Measurements from ENCODE around the gene GPR45. TPM values are rescaled to one million over a fixed set of nuclear protein-coding genes. Genes with fewer than 3 reads are reported as not detected.
"Not testable (repeated sequence)": the region's sequence is repeated elsewhere in the genome, so short reads cannot be mapped to it uniquely, and the experiment has no call there.

The GPR45 gene
- total RNA-seq, 2 experiments from 2014 or later = not detected

GRCh38 chr2:105242286-105242993, 897 bp downstream of the GPR45 start:
- H3K27me3 Mint-ChIP-seq = peaks cover 8% of the 10 kb centered on the region
- CTCF ChIA-PET = no interaction called here

DNA sequence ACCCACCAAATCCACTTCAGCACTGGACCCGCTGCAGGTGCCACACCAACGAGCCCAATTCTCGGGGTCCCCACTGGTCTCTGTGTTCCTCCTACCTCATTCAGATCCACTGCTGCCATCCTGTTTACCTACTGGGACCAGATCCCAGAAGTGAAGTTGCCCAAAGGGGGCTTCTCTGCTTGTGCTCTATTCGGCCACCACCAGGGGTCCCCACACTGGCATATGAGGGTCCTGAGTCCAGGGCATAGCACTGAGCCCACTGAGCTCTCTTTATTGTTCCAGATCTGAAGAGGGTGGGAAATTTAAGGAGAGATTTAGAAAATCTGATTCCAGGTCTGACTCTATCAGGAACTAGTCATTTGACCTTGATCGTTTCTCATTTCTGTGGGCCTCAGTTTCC, 2.4 kb downstream of the GPR45 start:
- H3K9me3 Mint-ChIP-seq = no peaks in the 10 kb centered on the region
- H3K4me1 Mint-ChIP-seq = no peaks in the 10 kb centered on the region
- H3K27me3 Mint-ChIP-seq = peaks cover 6% of the 10 kb centered on the region
- ChIA-PET POLR2A (no interaction called here), CTCF (interaction anchor here (0.6 kb wide), 1 partner anchor 149 kb away, joined by 3 read pairs; no protein-coding TSS in a partner anchor)
- no peak for DNase-seq
- H3K36me3 Mint-ChIP-seq (ENCODE audit: low read depth) = no peaks in the 10 kb centered on the region
- no peak overlapping the region for H3K4me3 Mint-ChIP-seq
- H3K27ac Mint-ChIP-seq = no peak overlapping the region

More at GRCh38 chr2:105242286-105242993, 897 bp downstream of the GPR45 start:
- Mint-ChIP-seq H3K9me3 (no peaks in the 10 kb centered on the region), H3K4me3 (no peak overlapping the region), H3K4me1 (peaks cover 2% of the 10 kb centered on the region), H3K27ac (no peak overlapping the region), H3K36me3 (ENCODE audit: low read depth) (no peaks in the 10 kb centered on the region)
- POLR2A ChIA-PET = no interaction called here
- DNase-seq = no peak

- Mint-ChIP-seq H3K4me1 (no peaks in the 10 kb centered on the region), H3K27ac (no peak overlapping the region), H3K36me3 (ENCODE audit: low read depth) (no peaks in the 10 kb centered on the region), H3K9me3 (no peaks in the 10 kb centered on the region), H3K4me3 (no peak overlapping the region), H3K27me3 (peaks cover under 1% of the 10 kb centered on the region)
- POLR2A ChIA-PET = no interaction called here
- no peak for DNase-seq
- CTCF ChIA-PET = no interaction called here
Observed at GRCh38 chr2:105244451-105244850, 2.9 kb downstream of the GPR45 start.

DNA sequence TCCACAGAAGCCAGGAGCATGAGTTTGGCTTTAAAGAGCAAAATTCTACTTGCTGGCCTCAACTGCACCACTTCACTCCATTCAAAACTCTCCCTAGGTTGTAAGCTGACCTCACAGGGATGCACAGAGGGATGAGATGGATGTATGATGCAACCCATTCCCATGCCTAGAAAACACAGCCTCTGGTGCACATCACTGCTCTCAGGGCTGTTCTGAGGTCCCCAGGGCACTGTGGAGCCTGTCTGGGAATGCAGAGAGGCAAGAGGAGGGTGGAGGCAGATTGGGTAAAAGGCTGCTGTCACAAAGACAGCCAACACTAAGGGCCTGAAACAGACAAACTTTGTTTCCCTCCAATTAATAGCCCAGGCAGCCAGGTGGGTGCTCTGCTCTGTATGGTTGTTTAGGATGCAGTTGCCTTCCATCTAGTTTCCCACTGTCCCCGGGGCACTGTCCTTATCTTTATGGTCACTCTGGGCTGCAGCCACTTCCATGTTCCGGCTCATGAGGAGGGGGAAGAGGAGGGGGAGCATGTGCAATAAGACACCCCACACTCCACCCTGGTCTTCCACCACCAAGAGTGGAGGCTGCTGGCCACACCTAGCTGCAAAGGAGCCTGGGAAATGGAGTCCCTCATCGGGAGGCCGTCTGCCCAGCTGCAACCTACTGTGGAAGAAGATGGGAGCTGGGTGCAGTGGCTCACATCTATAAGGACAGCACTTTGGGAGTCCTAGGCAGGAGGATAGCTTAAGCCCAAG, 7.0 kb downstream of the GPR45 start:
- DNase-seq = no peak
- no peaks in the 10 kb centered on the region for H3K4me1 Mint-ChIP-seq
- H3K27ac Mint-ChIP-seq = no peak overlapping the region
- no peaks in the 10 kb centered on the region for H3K9me3 Mint-ChIP-seq
- no peak overlapping the region for H3K4me3 Mint-ChIP-seq
- no peaks in the 10 kb centered on the region for H3K27me3 Mint-ChIP-seq
- no peaks in the 10 kb centered on the region for H3K36me3 Mint-ChIP-seq (ENCODE audit: low read depth)
- ChIA-PET CTCF (no interaction called here), POLR2A (no interaction called here)

DNA sequence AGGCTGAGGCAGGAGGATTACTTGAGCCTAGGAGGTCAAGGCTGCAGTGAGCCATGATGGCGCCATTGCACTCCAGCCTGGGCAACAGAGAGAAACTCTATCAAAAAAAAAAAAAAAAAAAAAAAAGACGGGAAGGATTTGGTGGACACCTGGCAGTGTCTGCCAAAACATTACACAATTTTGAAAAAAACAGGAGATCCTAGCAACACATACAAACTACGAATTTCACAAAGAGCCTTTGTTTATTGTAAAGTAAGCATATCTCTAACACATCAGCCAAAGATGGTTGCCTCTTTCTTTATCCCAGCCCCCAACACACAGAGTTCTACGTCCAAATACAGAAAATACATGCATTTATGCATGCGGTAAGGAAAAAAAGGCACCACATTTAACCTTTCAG, 7.6 kb downstream of the GPR45 start:
- Mint-ChIP-seq H3K36me3 (ENCODE audit: low read depth) (no peaks in the 10 kb centered on the region), H3K4me3 (no peak overlapping the region), H3K9me3 (no peaks in the 10 kb centered on the region), H3K27me3 (no peaks in the 10 kb centered on the region), H3K4me1 (no peaks in the 10 kb centered on the region), H3K27ac (no peak overlapping the region)
- ChIA-PET CTCF (no interaction called here), POLR2A (no interaction called here)
- no peak for DNase-seq

GRCh38 chr2:105249891-105250290, 8.3 kb downstream of the GPR45 start:
- DNase-seq = no peak
- Mint-ChIP-seq H3K4me1 (no peaks in the 10 kb centered on the region), H3K9me3 (no peaks in the 10 kb centered on the region), H3K27ac (no peak overlapping the region), H3K4me3 (no peak overlapping the region), H3K36me3 (ENCODE audit: low read depth) (no peaks in the 10 kb centered on the region), H3K27me3 (no peaks in the 10 kb centered on the region)
- ChIA-PET CTCF (no interaction called here), POLR2A (no interaction called here)

- H3K9me3 Mint-ChIP-seq; H3K27me3 Mint-ChIP-seq; POLR2A ChIA-PET; H3K36me3 Mint-ChIP-seq (ENCODE audit: low read depth); CTCF ChIA-PET; H3K4me3 Mint-ChIP-seq; H3K27ac Mint-ChIP-seq; DNase-seq; H3K4me1 Mint-ChIP-seq: not testable (repeated sequence)
Observed at GRCh38 chr2:105251016-105251648, 9.6 kb downstream of the GPR45 start.

DNA sequence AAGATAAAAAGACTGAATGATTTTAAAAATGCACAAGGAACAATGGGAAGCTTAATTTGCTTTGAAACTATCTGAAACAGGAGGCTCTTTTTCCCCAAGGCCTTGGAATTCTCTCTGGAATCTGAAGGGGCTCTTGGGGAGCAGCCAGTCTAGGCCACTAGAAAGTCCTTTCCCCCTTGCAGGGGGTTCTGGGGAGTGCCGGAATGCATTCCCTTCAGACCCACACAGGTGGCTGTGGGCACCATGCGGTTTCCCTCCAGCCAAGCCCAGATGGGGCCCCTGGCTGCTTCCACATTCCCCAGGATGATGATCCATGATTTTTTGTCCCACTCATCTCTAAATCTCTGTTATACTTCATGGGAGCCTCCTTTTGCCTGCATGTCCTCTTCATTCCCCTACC, 10.7 kb downstream of the GPR45 start:
- CTCF ChIA-PET = no interaction called here
- H3K4me1 Mint-ChIP-seq = no peaks in the 10 kb centered on the region
- H3K36me3 Mint-ChIP-seq (ENCODE audit: low read depth) = no peaks in the 10 kb centered on the region
- H3K9me3 Mint-ChIP-seq = no peaks in the 10 kb centered on the region
- H3K4me3 Mint-ChIP-seq = no peak overlapping the region
- no peaks in the 10 kb centered on the region for H3K27me3 Mint-ChIP-seq
- H3K27ac Mint-ChIP-seq = no peak overlapping the region
- POLR2A ChIA-PET = no interaction called here
- no peak for DNase-seq

- Mint-ChIP-seq H3K9me3 (no peaks in the 10 kb centered on the region), H3K4me3 (no peak overlapping the region), H3K27me3 (no peaks in the 10 kb centered on the region), H3K4me1 (no peaks in the 10 kb centered on the region), H3K27ac (no peak overlapping the region), H3K36me3 (ENCODE audit: low read depth) (no peaks in the 10 kb centered on the region)
- DNase-seq = no peak
- ChIA-PET CTCF (no interaction called here), POLR2A (no interaction called here)
Observed at GRCh38 chr2:105254531-105255210, 13.1 kb downstream of the GPR45 start.

- POLR2A ChIA-PET = no interaction called here
- H3K4me3 Mint-ChIP-seq = no peak overlapping the region
- H3K36me3 Mint-ChIP-seq (ENCODE audit: low read depth) = no peaks in the 10 kb centered on the region
- no peak overlapping the region for H3K27ac Mint-ChIP-seq
- CTCF ChIA-PET = interaction anchor here (1.0 to 1.1 kb wide), 2 partner anchors 16 to 17 kb away, joined by 3 read pairs; no protein-coding TSS in a partner anchor
- no peaks in the 10 kb centered on the region for H3K4me1 Mint-ChIP-seq
- no peaks in the 10 kb centered on the region for H3K9me3 Mint-ChIP-seq
- no peak for DNase-seq
- no peaks in the 10 kb centered on the region for H3K27me3 Mint-ChIP-seq
Observed at GRCh38 chr2:105255979-105256378, 14.4 kb downstream of the GPR45 start.

GRCh38 chr2:105256431-105257047, 15.0 kb downstream of the GPR45 start:
- no peak overlapping the region for H3K27ac Mint-ChIP-seq
- no peak overlapping the region for H3K4me3 Mint-ChIP-seq
- no peaks in the 10 kb centered on the region for H3K9me3 Mint-ChIP-seq
- no peaks in the 10 kb centered on the region for H3K4me1 Mint-ChIP-seq
- POLR2A ChIA-PET = no interaction called here
- no peaks in the 10 kb centered on the region for H3K27me3 Mint-ChIP-seq
- CTCF ChIA-PET = interaction anchor here (1.0 to 1.1 kb wide), 2 partner anchors 17 to 18 kb away, joined by 3 read pairs; no protein-coding TSS in a partner anchor
- H3K36me3 Mint-ChIP-seq (ENCODE audit: low read depth) = no peaks in the 10 kb centered on the region
- DNase-seq = no peak

DNA sequence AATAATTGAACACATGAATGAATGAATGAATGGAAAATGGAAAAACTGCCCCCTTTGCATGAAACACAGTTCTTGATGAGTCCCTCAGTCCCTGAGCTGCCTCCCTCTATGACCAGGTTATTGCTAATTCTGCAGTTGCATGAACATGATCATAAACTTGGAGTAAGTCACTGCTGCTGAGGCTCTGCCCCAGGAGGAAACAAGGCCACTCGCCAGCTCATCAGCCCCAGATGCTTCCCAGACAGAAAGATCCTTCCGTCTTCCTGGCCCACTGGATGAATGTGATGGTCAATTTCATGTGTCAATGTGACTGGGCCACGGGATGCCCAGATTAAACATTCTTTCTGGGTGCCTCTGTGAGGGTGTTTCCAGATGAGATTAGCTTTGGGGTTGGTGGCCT, 16.4 kb downstream of the GPR45 start:
- H3K27ac Mint-ChIP-seq = no peak overlapping the region
- no peak overlapping the region for H3K4me3 Mint-ChIP-seq
- H3K27me3 Mint-ChIP-seq = no peaks in the 10 kb centered on the region
- no peaks in the 10 kb centered on the region for H3K9me3 Mint-ChIP-seq
- H3K36me3 Mint-ChIP-seq (ENCODE audit: low read depth) = no peaks in the 10 kb centered on the region
- ChIA-PET CTCF (no interaction called here), POLR2A (no interaction called here)
- no peak for DNase-seq
- H3K4me1 Mint-ChIP-seq = no peaks in the 10 kb centered on the region

Data from activated CD4-positive, alpha-beta T cell treated with anti-CD3 and anti-CD28 coated beads, Interleukin-2, amount 10 ng/mL, durations not matched to agents 7 days and 5 days (primary cell).